Stimulated activated CD4-positive, alpha-beta T cell treated with anti-CD3 and anti-CD28 coated beads, Interleukin-4, amount 100 ng/mL, for 48 hours (primary cell): ENCODE measurements around the gene WDR45.

ENCODE experiments used
- DNase-seq, 2 donors: peaks; one replicate each; pipeline ENCODE4 v3.0.0-alpha.2; 2020; ENCODE audit warnings: low read depth in 2 of 2

The WDR45 gene

DNA sequence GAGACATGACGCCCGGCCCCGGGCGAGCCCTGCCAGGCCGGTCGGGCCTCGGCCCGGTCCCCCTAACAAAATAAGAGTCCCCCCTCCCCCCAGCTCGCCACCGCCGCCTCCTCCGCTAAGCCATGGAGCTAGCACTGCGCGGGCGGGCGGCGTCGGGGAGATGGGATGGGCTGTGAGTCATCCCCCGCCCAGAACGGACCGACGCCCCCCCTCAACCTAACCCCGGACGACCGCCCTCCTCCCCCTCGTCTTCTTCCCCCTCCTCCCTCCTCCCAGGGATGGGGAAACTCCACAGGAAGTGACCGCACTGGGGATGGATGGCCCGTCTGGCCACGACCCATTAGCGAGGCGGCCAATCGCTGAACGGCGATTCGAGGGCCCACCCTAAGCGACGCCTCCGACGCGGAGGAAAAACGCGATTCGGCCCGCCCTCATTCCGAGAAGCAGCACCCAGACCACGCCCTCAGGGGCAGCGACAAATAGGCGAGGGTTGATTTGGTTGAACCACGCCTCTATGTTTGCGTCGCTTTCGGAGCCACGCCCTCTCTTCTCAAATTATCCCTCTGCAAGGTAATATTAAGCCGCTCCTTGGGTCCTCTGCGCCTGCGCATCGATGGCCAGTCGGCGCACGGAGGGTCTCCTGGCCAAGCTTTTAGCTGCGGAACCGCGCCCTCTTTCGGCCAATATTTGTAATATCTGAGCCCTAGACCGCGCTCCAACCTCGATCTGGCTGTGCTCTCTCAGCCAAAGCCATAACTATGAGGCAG lies 36.3 kb downstream of the WDR45 start, which contains the start of gene TFE3:
Gene TFE3, minus strand, starts transcription at position 138 of the 767 bp plus-strand sequence. Its CDS starts 131 bp downstream, at position 7.
- DNase-seq: peak; percentile 84 to 93

DNA sequence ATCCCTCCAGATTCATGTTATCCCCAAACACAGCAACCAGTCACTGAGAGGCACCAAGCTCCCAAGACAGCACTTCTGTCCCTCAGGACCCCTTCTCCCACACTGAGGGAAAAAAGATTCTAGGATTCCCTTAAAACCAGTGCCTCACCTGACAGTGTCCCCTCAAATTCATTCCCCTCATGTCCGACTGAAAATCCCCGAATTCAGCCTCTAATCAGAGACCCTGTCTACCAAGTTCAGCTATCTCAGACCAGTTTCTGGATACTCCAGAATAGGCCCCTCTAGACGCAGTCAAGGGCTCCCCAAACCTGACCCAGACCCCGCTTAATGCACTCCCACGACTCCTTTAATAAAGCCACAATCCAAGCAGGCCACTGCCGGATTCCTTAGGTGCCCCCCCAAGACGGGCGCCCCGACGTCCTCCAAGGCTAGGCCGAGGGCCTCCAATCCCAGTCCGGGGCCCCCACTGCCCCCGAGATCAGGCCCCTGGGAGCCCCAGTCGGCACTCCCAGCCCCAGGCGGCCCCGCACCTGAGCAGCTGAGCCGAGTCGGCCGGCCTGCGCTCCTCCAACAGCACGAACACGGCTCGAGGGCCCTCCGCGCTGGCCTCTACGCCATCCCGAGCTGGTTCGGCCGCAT lies 37.0 kb downstream of the WDR45 start:
- no peak for DNase-seq

DNA sequence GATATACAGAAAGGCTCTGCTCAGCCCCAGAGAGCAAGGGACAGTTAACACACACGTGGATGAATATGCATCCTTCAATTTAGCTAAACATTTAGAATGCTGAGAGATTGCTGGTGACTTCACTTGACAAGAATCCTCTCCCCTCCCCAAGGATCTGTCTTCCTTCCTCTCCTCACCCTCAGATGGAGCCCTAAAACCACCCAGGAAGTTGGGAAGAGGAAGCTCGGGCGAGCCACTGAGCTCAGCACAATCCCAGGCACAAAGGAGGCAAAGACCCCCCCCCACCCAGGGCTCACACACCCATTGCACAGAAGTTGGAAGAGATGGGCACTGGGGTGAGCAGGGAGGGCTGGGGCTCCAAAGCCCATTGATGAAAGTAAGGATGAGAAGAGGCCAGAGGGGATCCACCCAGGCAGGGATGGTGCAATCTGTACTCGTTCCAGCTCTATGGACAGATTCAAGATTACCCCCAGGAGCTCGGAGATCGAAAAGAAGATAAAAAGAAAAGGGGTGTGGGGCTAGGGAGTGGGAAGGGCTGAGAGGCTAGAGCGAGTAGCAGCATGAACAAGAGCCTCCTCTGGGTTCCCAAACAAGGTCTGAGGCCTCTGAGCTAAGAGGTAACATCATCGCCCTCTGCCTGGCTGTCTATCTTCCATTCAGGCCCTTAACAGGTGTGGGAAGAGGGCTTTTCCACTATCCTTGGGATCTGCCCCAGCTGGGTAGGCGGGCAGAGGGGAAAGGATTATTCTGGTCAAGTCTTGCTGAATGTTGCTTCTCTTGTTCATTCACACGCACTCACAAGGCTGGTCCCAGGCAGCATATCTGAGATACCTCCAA lies 37.7 kb downstream of the WDR45 start:
- no peak for DNase-seq

DNA sequence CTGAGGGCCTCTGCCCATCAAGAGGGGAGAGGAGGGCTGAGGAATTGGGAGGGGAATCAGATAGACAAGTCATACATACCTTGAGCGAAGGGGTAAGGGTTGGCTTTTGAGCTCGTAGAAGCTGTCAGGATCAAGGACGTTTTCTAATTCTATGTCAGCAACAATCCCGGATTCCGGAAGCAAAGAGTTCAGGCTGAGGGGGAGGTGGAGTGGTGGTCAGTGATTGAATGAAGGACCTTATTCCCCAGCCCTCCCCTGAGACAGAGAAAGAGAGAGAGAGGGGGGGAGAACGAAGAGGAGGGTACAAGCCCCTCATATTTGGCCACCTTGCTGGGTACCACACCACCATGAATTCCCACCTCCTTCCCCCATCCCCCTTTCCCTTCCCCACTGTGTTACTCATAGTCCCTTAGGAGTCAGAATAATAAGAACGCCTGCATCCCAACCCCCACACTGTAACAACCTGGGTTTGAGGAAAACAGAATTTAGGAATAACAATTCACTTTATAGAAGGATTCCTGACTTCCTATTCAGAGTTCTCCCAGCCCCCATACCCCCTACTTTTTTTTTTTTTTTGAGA lies 39.2 kb downstream of the WDR45 start:
- DNase-seq: no peak

DNA sequence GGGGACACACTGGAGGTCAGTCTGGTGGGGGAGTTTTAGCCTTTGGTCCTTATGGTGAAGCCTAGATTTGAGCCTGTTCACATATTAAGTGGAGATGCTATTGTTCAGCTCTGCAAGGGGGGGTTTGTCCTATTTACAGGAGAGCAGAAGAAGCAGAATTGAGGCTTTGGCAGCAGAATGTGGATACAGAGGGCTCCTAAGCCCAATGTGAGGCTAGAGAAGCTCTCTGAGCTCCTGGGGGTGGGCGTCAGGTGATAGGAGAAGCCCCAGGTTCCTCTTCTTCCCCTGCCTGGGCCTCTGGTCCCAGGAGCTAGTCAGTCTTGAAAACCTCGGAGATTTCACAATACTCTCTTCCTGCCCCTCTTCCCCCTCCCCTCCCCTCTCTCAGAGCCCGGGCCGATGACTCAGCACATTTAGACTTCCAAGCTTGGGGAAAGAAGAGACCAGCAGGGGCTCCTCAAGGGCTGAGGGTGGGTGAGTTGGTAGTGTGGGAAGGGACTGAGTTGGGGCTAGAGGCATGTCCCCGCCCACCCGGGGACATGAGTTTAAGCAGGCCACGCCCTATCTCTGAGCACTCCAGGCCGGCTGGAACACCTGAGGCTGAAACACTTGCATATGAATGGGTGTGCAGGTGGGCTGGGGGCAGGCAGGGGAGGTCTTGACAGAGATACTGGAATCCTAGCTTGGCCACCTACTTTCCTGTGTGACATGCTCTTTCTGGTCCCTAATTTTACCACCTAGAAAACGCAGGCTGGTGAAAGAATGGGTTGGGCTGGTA lies 39.9 kb downstream of the WDR45 start:
- peak; percentile 18 to 22 for DNase-seq

DNA sequence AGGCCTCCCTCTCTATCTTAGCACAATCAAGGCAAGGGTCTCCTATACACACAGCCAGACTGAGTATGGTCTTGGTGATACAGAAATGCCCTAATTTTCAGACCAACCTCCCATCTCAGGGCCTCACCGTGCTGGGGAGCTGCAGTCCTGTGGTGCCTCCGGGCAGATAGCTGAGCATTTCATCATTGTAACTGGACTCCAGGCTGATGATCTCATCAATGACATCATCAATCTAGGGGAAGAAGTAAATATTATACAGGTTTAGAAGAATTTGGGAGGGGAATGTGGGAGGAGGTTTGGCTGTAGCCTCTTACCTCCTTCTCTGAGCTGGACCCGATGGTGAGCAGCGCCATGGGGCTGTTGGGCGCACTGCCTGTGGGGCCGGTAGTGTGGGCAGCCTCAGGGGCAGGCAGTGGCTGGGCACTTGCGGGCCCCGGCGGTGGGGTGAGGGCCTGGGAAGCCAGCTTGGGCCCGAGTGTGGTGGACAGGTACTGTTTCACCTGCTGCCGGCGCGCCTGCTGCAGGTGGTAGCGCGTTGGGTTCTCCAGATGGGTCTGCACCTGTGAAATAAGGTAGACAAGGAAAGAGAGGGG lies 41.7 kb downstream of the WDR45 start:
- DNase-seq: no peak

DNA sequence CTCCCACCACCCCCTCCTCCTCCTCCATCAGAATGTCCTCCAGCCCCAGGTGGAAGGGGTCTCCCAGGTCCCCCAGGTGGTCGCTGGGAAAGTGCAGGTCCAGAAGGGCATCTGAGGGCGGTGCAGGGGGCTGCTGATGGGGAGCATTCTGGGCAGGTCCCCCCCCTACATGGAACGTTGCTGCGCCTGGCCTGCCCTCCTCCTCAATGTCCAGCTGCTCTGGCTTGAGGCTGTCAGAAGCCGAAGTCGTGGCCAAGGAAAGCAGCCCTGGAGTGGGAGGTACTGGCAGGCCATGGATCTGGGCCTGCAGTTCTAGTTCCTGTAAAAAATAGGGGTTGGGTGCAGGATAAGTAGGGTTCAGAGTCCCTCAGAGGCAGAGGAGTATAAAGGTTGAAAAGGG lies 49.4 kb downstream of the WDR45 start:
- no peak for DNase-seq

DNA sequence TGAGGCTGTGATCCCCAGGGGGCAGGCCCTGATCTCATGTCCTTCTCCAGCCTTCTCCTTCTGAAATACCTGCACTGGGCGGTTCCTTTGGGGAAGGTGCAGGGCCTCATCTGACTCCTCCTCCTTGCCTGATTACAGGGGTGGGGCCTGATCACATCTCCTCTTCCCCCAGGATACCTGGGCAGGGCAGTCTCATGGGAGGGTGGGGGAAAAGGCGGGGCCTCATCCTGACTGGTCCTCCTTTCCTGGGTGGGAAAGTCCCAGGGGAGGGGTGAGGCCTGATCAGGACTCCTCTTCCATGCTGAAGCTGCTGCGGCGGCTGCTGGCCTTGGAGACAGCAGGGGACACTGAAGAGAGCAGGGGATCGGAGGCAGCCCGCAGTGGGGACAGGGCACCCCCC lies 49.8 kb downstream of the WDR45 start:
- no peak for DNase-seq
